ENCODE data around the gene TRAPPC5. TPM values are rescaled to one million over a fixed set of nuclear protein-coding genes. Genes with fewer than 3 reads are reported as not detected.

The TRAPPC5 gene
- polyA plus RNA-seq, 1 of the 3 experiments (the other 2 are of a cell fraction): 49.4 TPM

DNA sequence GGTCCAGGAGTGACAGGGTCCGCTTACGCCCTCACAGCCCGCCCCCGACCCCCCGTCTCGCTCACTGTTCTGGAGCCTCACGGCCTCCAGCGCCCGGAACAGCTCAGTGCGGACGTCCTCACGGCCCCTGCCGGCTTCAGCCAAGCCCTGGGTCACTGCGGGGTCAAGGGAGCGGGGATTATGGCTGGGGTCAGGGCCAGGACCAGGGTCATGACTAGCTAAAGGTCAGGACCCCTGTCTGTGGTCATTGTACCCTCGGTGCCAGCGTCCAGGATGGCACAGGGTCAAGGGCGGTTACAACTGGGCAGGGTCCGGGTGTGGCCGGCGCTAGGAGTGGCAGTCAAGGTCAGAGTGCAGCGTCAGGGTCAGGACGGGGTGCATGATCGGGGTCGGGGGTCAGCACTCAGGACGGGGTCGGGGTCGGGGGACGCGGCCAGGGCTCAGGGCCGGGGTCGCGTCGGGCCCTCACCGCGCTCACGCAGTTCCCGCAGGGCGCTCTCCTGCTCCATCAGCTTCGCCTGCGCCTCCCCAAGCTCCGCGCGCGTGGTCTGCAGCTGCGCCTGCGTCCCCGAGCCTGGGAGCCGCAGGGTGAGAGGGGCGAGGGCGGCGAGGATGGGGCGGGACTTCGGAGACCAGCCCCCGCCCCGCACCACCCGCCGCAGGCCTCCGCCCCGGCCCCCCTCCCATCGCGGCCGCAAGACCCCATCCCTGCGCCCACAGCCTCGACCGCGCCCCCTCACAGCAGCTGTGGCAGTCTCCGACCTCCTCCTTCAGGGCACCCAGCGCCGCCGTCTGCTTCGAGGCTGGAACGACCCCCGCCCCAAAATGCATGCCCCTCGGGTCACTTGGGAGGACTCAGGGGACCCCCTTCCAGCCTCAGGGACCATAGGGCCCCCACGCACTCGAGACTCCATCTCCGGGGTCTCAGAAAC lies 49.9 kb downstream of the TRAPPC5 start:
- no peak overlapping the region for H3K9ac ChIP-seq
- WGBS (ENCODE audit: low lambda C conversion rate): 0% methylated on average over 4 of the region's 78 CpGs
- no peak overlapping the region for H3K27ac ChIP-seq (ENCODE audit: low read depth in 2 of 2, low read length in 1 of 2)
- TF ChIP-seq IRF3 (IDR thresholded peaks at IDR 0.05; ENCODE audit: low read depth, low read length) (no peak), SMC3 (IDR thresholded peaks at IDR 0.05; ENCODE audit: low read depth, low read length) (no peak), TAF1 (IDR thresholded peaks at IDR 0.05; ENCODE audit: borderline replicate concordance, low read depth, low read length) (no peak), RCOR1 (IDR thresholded peaks at IDR 0.05; ENCODE audit: low read length) (no peak), EZH2phosphoT487 (IDR thresholded peaks at IDR 0.05; ENCODE audit: borderline replicate concordance, low read depth) (no peak)
- H3K36me3 ChIP-seq (replicated peaks in 1 of 2; ENCODE audit: control insufficient read depth in 1 of 2, insufficient read depth in 2 of 2, low read length in 1 of 2): no peaks in the 10 kb centered on the region
- no peak for DNase-seq
- no peak overlapping the region for H3K4me2 ChIP-seq
- H3K4me1 ChIP-seq (ENCODE audit: control insufficient read depth in 1 of 2, insufficient read depth in 2 of 2, low read depth in 1 of 2, low read length in 1 of 2): no peaks in the 10 kb centered on the region
- CTCF ChIA-PET: no interaction called here
- H3K4me3 ChIP-seq (ENCODE audit: low read depth in 2 of 2, low read length in 1 of 2): no peak overlapping the region
- H2AFZ ChIP-seq (ENCODE audit: low read depth): no peak overlapping the region
- no peaks in the 10 kb centered on the region for H4K20me1 ChIP-seq (ENCODE audit: insufficient read depth)
- H3K9me2 ChIP-seq: no peaks in the 10 kb centered on the region
- H3K27me3 ChIP-seq (ENCODE audit: insufficient read depth): peaks cover 69% of the 10 kb centered on the region
- no peaks in the 10 kb centered on the region for H3K9me3 ChIP-seq
- H3K79me2 ChIP-seq (ENCODE audit: insufficient read depth): no peaks in the 10 kb centered on the region
- POLR2A ChIA-PET: no interaction called here
- no peaks in the 10 kb centered on the region for H3F3A ChIP-seq (replicated peaks; ENCODE audit: insufficient read depth)

DNA sequence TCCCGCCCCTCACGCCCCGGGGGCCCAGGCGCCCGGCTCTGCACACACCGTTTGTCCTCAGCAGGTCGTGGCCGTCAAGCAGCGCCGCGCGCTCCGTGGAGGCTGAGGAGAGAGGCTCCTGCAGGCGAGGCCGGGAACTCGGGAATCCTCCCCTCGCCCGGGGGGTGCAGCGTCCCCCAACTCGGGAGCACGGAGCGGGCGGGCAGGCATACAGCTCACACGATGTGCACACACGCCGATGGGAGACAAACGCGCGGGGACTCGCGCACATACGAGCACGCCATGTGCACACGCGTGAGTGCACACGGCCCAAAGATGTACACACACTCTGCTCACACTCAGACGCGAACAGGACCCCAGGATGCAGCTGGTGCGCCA lies 50.6 kb downstream of the TRAPPC5 start:
- H3K4me3 ChIP-seq (ENCODE audit: low read depth in 2 of 2, low read length in 1 of 2): no peak overlapping the region
- H3K9me2 ChIP-seq: no peaks in the 10 kb centered on the region
- no peaks in the 10 kb centered on the region for H3K4me1 ChIP-seq (ENCODE audit: control insufficient read depth in 1 of 2, insufficient read depth in 2 of 2, low read depth in 1 of 2, low read length in 1 of 2)
- POLR2A ChIA-PET: interaction anchor here (0.6 kb wide), 1 partner anchor 63 kb away, joined by 3 read pairs; no protein-coding TSS in a partner anchor
- 23% methylated on average over 12 of the region's 39 CpGs for WGBS (ENCODE audit: low lambda C conversion rate)
- TF ChIP-seq ELF1 (IDR thresholded peaks at IDR 0.05) (no peak), JUND (IDR thresholded peaks at IDR 0.05) (no peak), FOXJ3 (CRISPR knock-in tag; IDR thresholded peaks at IDR 0.05) (no peak), SMC3 (IDR thresholded peaks at IDR 0.05; ENCODE audit: low read depth, low read length) (no peak), MXI1 (IDR thresholded peaks at IDR 0.05; ENCODE audit: low read depth, low read length) (no peak), PBX3 (IDR thresholded peaks at IDR 0.05) (no peak)
- TF ChIP-seq, protein P1, sequence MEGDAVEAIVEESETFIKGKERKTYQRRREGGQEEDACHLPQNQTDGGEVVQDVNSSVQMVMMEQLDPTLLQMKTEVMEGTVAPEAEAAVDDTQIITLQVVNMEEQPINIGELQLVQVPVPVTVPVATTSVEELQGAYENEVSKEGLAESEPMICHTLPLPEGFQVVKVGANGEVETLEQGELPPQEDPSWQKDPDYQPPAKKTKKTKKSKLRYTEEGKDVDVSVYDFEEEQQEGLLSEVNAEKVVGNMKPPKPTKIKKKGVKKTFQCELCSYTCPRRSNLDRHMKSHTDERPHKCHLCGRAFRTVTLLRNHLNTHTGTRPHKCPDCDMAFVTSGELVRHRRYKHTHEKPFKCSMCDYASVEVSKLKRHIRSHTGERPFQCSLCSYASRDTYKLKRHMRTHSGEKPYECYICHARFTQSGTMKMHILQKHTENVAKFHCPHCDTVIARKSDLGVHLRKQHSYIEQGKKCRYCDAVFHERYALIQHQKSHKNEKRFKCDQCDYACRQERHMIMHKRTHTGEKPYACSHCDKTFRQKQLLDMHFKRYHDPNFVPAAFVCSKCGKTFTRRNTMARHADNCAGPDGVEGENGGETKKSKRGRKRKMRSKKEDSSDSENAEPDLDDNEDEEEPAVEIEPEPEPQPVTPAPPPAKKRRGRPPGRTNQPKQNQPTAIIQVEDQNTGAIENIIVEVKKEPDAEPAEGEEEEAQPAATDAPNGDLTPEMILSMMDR (IDR thresholded peaks at IDR 0.05): no peak
- no peaks in the 10 kb centered on the region for H3F3A ChIP-seq (replicated peaks; ENCODE audit: insufficient read depth)
- no peak overlapping the region for H3K27ac ChIP-seq (ENCODE audit: low read depth in 2 of 2, low read length in 1 of 2)
- CTCF ChIA-PET: no interaction called here
- DNase-seq: no peak
- H3K9ac ChIP-seq: no peak overlapping the region
- no peak overlapping the region for H3K4me2 ChIP-seq
- no peaks in the 10 kb centered on the region for H3K36me3 ChIP-seq (replicated peaks in 1 of 2; ENCODE audit: control insufficient read depth in 1 of 2, insufficient read depth in 2 of 2, low read length in 1 of 2)
- H3K9me3 ChIP-seq: no peaks in the 10 kb centered on the region
- H4K20me1 ChIP-seq (ENCODE audit: insufficient read depth): no peaks in the 10 kb centered on the region
- peaks cover 62% of the 10 kb centered on the region for H3K27me3 ChIP-seq (ENCODE audit: insufficient read depth)
- no peaks in the 10 kb centered on the region for H3K79me2 ChIP-seq (ENCODE audit: insufficient read depth)
- H2AFZ ChIP-seq (ENCODE audit: low read depth): no peak overlapping the region
